ENCODE data around the gene LTA4H.

DNA sequence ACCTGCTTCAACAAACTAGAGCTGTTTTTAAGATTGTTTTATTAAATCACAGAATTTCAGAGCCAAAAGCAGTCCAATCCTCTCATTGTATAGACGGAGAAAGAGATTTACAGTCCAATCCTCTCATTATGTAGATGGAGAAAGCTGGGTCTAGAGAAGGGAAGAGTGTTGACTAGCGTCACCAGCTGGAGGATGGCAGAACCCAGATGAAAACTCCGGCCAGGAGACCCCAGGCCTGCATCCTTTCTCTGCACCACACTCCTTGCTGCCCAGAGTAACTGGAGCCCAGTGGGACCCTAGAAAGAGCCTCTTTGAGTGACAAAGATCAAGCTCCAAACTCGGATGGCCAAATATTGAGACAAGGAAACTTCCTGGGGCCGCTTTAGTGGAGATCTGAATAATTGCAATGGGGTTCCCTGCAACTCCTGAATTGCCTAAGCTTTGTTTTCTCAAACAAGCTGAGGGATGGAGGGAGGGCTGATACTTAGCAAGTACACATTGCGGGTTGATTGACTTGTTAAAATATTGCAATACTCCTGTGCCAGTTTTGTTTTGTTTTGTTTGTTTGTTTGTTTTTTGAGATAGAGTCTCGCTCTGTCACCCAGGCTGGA lies 79.7 kb downstream of the LTA4H start:
- TF ChIP-seq, protein P1, sequence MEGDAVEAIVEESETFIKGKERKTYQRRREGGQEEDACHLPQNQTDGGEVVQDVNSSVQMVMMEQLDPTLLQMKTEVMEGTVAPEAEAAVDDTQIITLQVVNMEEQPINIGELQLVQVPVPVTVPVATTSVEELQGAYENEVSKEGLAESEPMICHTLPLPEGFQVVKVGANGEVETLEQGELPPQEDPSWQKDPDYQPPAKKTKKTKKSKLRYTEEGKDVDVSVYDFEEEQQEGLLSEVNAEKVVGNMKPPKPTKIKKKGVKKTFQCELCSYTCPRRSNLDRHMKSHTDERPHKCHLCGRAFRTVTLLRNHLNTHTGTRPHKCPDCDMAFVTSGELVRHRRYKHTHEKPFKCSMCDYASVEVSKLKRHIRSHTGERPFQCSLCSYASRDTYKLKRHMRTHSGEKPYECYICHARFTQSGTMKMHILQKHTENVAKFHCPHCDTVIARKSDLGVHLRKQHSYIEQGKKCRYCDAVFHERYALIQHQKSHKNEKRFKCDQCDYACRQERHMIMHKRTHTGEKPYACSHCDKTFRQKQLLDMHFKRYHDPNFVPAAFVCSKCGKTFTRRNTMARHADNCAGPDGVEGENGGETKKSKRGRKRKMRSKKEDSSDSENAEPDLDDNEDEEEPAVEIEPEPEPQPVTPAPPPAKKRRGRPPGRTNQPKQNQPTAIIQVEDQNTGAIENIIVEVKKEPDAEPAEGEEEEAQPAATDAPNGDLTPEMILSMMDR (IDR thresholded peaks at IDR 0.05) = no peak
- TF ChIP-seq POLR2A (IDR thresholded peaks at IDR 0.05) = no peak

All from esophagus squamous epithelium (tissue), 4 donors.